ENCODE data around the gene LDHA.
"Not testable (repeated sequence)": the region's sequence is repeated elsewhere in the genome, so short reads cannot be mapped to it uniquely, and the experiment has no call there.

Gene LDHA

GRCh38 chr11:18394928-18395734 is 768 bp downstream of the LDHA start:
- DNase-seq = peak; percentile 38 to 41

- peak; percentile 93 to 94 for DNase-seq
Observed at GRCh38 chr11:18395735-18396504, 1.6 kb downstream of the LDHA start.

- DNase-seq = no peak
Observed at GRCh38 chr11:18397921-18398320, 3.6 kb downstream of the LDHA start.

- not testable (repeated sequence) for DNase-seq
Observed at GRCh38 chr11:18401077-18401476, 6.7 kb downstream of the LDHA start.

- DNase-seq = no peak
Observed at GRCh38 chr11:18404062-18404461, 9.7 kb downstream of the LDHA start.

GRCh38 chr11:18407400-18407799 is 13.0 kb downstream of the LDHA start:
- DNase-seq = not testable (repeated sequence)

GRCh38 chr11:18408558-18409291 is 14.4 kb downstream of the LDHA start:
- DNase-seq = peak in 1 of 2 donors; percentile 27

GRCh38 chr11:18416459-18416858 is 22.1 kb downstream of the LDHA start:
- DNase-seq = no peak

- DNase-seq = no peak
Observed at GRCh38 chr11:18419040-18419439, 24.7 kb downstream of the LDHA start.

- no peak for DNase-seq
Observed at GRCh38 chr11:18420067-18420466, 25.7 kb downstream of the LDHA start.

- DNase-seq = no peak
Observed at GRCh38 chr11:18427240-18427639, 32.9 kb downstream of the LDHA start.

GRCh38 chr11:18429332-18429731 is 35.0 kb downstream of the LDHA start:
- no peak for DNase-seq

- no peak for DNase-seq
Observed at GRCh38 chr11:18438691-18439090, 44.3 kb downstream of the LDHA start.

- DNase-seq = no peak
Observed at GRCh38 chr11:18449251-18449650, 54.9 kb downstream of the LDHA start.

- DNase-seq = no peak
Observed at GRCh38 chr11:18452927-18453326, 58.6 kb downstream of the LDHA start.

- peak in 1 of 2 donors; percentile 14 for DNase-seq
Observed at GRCh38 chr11:18455686-18456372, 61.5 kb downstream of the LDHA start, which contains the start of gene LDHAL6A. Gene LDHAL6A, plus strand, starts transcription at chr11:18455856. Its CDS starts 825 bp downstream, at chr11:18456681.

- no peak for DNase-seq
Observed at GRCh38 chr11:18457450-18457849, 63.1 kb downstream of the LDHA start.
